HepG2 (cell line): Measurements from ENCODE around the gene SYT1. TPM values are rescaled to one million over a fixed set of nuclear protein-coding genes. Genes with fewer than 3 reads are reported as not detected.

ENCODE experiments used
- ATAC-seq: fragments of 200-7000 bp; cut with Tn5 transposase; 3 replicates; pipeline ENCODE4 v1.9.1; 2020; ENCODE audit warnings: mild to moderate bottlenecking, moderate library complexity
- BruUV-seq: library from RNA; stranded (reverse); fragments of 400-500 nt; replicated peaks from 2 replicates; lab custom pipeline; 2021; lab: Mats Ljungman, UMichigan
- CTCF ChIA-PET: fragments of 300-600 bp; formaldehyde crosslinking; extraction: SDS; loops from one replicate; lab custom pipeline; 2021; ENCODE audit warnings: low total read pairs, inconsistent platforms, low intra/inter-chr PET ratio; lab: Yijun Ruan, JAX
- POLR2A ChIA-PET: fragments of 350-600 bp; sonication (Branson Sonifier 250); formaldehyde crosslinking; loops from one replicate; lab custom pipeline; 2020; ENCODE audit warnings: antibody characterized with exemption, inconsistent platforms; lab: Yijun Ruan, JAX
- DNase-seq: peaks from one replicate; pipeline ENCODE4 v3.0.0-alpha.2; 2015; ENCODE audit warnings: low spot score
- FAIRE-seq: peaks from 3 replicates; lab custom pipeline; 2011; peaks lifted over from hg19 to GRCh38; lab: Jason Lieb, UNC
- H2AFZ ChIP-seq: one replicate; pipeline ENCODE4 v1.6.1; 2011; ENCODE audit warnings: low read length, inconsistent platforms
- H3K27ac ChIP-seq: fragments of 300-600 bp; 3 replicates; pipeline ENCODE4 v1.8.0; 2011; ENCODE audit warnings: mixed run types, mild to moderate bottlenecking, mixed read lengths, low read length, inconsistent platforms; ENCODE audit not compliant: insufficient read depth; ENCODE audit errors: extremely low read length
- H3K27me3 ChIP-seq, 2 experiments: fragments of 200-600 bp in 1 of 2; 2 replicates in 1 of 2; 3 replicates in 1 of 2; pipeline versions ENCODE4 v1.6.0 to v1.8.0; 2011; ENCODE audit warnings: low read length in 2 of 2, mild to moderate bottlenecking in 2 of 2, moderate library complexity in 2 of 2, inconsistent platforms in 1 of 2; ENCODE audit not compliant: insufficient read depth in 2 of 2, control insufficient read depth in 1 of 2
- H3K36me3 ChIP-seq, 2 experiments: fragments of 200-600 bp in 1 of 2; replicated peaks in 1 of 2; 2 replicates in 1 of 2; 3 replicates in 1 of 2; pipeline versions ENCODE4 v1.5.1 to v1.8.0; 2011; ENCODE audit warnings: low read length in 2 of 2, inconsistent platforms in 1 of 2; ENCODE audit not compliant: insufficient read depth in 2 of 2, control insufficient read depth in 1 of 2
- H3K4me1 ChIP-seq: 2 replicates; pipeline ENCODE4 v1.5.1; 2012; ENCODE audit warnings: low read length, inconsistent platforms; ENCODE audit not compliant: insufficient read depth
- H3K4me2 ChIP-seq: 2 replicates; pipeline ENCODE4 v1.6.0; 2011; ENCODE audit warnings: low read depth, low read length, inconsistent platforms
- H3K4me3 ChIP-seq, 3 experiments: fragments of 200-600 bp in 1 of 3; sonication (generic), shearing (Covaris generic) in 1 of 3; replicated peaks in 1 of 3; 2 replicates each; pipeline ENCODE4 v1.5.1; 2011 to 2016; ENCODE audit warnings: low read length in 3 of 3, inconsistent platforms in 2 of 3, low read depth in 2 of 3, mild to moderate bottlenecking in 2 of 3, control low read depth in 1 of 3, mixed read lengths in 1 of 3; ENCODE audit not compliant: insufficient read depth in 1 of 3
- H3K79me2 ChIP-seq: one replicate; pipeline ENCODE4 v1.6.1; 2011; ENCODE audit warnings: low read length, inconsistent platforms; ENCODE audit not compliant: insufficient read depth
- H3K9ac ChIP-seq: 2 replicates; pipeline ENCODE4 v1.6.0; 2011; ENCODE audit warnings: mild to moderate bottlenecking, low read depth, low read length, inconsistent platforms; ENCODE audit not compliant: insufficient read depth
- H3K9me3 ChIP-seq: 2 replicates; pipeline ENCODE4 v1.5.1; 2012; ENCODE audit warnings: mild to moderate bottlenecking, low read length
- H4K20me1 ChIP-seq: 2 replicates; pipeline ENCODE4 v1.6.0; 2011; ENCODE audit warnings: inconsistent platforms, mild to moderate bottlenecking, low read length, moderate library complexity; ENCODE audit not compliant: insufficient read depth
- AKAP8 ChIP-seq: sonication (generic); formaldehyde crosslinking; IDR thresholded peaks from 2 replicates; pipeline ENCODE4 v1.5.1; 2020; ENCODE audit warnings: mild to moderate bottlenecking, missing genetic modification reagents
- FOXC1 ChIP-seq: sonication (generic); formaldehyde crosslinking; IDR thresholded peaks from 2 replicates; pipeline ENCODE4 v1.8.0; 2022; ENCODE audit warnings: mild to moderate bottlenecking, missing genetic modification reagents, borderline replicate concordance
- FOXK2 ChIP-seq: fragments of 450-650 bp; IDR thresholded peaks from 2 replicates; pipeline ENCODE4 v1.6.1; 2016
- GABPB1 ChIP-seq: IDR thresholded peaks from 2 replicates; pipeline ENCODE4 v1.6.1; 2016; ENCODE audit warnings: mild to moderate bottlenecking, missing genetic modification reagents, moderate library complexity, missing compliant biosample characterization
- GMEB2 ChIP-seq: IDR thresholded peaks from 2 replicates; pipeline ENCODE4 v1.6.1; 2016; ENCODE audit warnings: missing biosample characterization, missing genetic modification reagents, low read depth
- MIER2 ChIP-seq: IDR thresholded peaks from 2 replicates; pipeline ENCODE4 v1.6.1; 2016; ENCODE audit warnings: missing biosample characterization, missing genetic modification reagents
- ZBTB42 ChIP-seq: sonication (generic); formaldehyde crosslinking; IDR thresholded peaks from 2 replicates; pipeline ENCODE4 v1.5.0; 2020; ENCODE audit warnings: mild to moderate bottlenecking, missing genetic modification reagents
- ZMYM3 ChIP-seq: sonication (generic); formaldehyde crosslinking; IDR thresholded peaks from 2 replicates; pipeline ENCODE4 v1.5.1; 2020; ENCODE audit warnings: mild to moderate bottlenecking, missing genetic modification reagents
- ZNF234 ChIP-seq: sonication (generic); formaldehyde crosslinking; conservative IDR thresholded peaks from 2 replicates; pipeline ENCODE4 v1.5.1; 2020; ENCODE audit warnings: mild to moderate bottlenecking, missing genetic modification reagents
- ZNF503 ChIP-seq: sonication (generic); formaldehyde crosslinking; IDR thresholded peaks from 2 replicates; pipeline ENCODE4 v1.4.0; 2020; ENCODE audit warnings: missing genetic modification reagents
- ZNF670 ChIP-seq: sonication (generic); formaldehyde crosslinking; IDR thresholded peaks from 2 replicates; pipeline ENCODE4 v1.8.0; 2022; ENCODE audit warnings: mild to moderate bottlenecking, missing genetic modification reagents, borderline replicate concordance
- ZNF703 ChIP-seq: sonication (generic); formaldehyde crosslinking; IDR thresholded peaks from 2 replicates; pipeline ENCODE4 v1.5.1; 2020; ENCODE audit warnings: missing genetic modification reagents, mild to moderate bottlenecking, moderate library complexity, borderline replicate concordance
- ZSCAN31 ChIP-seq: sonication (generic); formaldehyde crosslinking; IDR thresholded peaks from 2 replicates; pipeline ENCODE4 v1.5.0; 2020; ENCODE audit warnings: low read depth, mild to moderate bottlenecking, missing genetic modification reagents
- in situ Hi-C: cut with HindIII; loops from 2 replicates; pipeline ENCODE4 v1.10.0; 2017; ENCODE audit warnings: low pct_unique_long_range_greater_than_20kb; ENCODE audit not compliant: extremely low pct_ligation_motif_present
- intact Hi-C: fragments of 100-400 bp; cut with micrococcal nuclease; formaldehyde crosslinking; loops from one replicate; pipeline ENCODE4 v1.10.0; 2022; ENCODE audit not compliant: unreplicated experiment
- polyA plus RNA-seq, 8 experiments: library from polyadenylated mRNA; depleted of rRNA in 3 of 8; stranded (reverse) in 7 of 8; unstranded in 1 of 8; fragments of >200 nt; fragmentation: Illumina TruSeq in 4 of 8; extraction: Trizol in 4 of 8; gene quantifications; 2 replicates each; pipeline versions ENCODE4 v1.2.1 to v1.2.3, GENCODE V29; 2011 to 2016; ENCODE audit warnings: low read depth in 4 of 8, missing spikeins in 1 of 8, mixed read lengths in 1 of 8; ENCODE audit not compliant: insufficient read depth in 1 of 8
- total RNA-seq, 5 experiments: library from RNA; depleted of rRNA; stranded (reverse); fragments of >200 nt; fragmentation: Illumina TruSeq; extraction: Trizol; gene quantifications; 2 replicates each; pipeline ENCODE4 v1.2.3, GENCODE V29; 2016; ENCODE audit warnings: low read depth in 1 of 5
- TF ChIP-seq, protein P1 (sequence below): sonication (generic); formaldehyde crosslinking; IDR thresholded peaks from 2 replicates; pipeline ENCODE4 v1.5.0; 2020; ENCODE audit warnings: missing genetic modification reagents

The SYT1 gene
- total and polyA plus RNA-seq, 2 of the 13 experiments (the other 11 are each of a cell fraction or from before 2014, with no cell fraction given): not detected

GRCh38 chr12:79108962-79109361, 244.4 kb downstream of the SYT1 start (continued):
- TF ChIP-seq AKAP8 (CRISPR knock-in tag) (no peak), ZNF503 (CRISPR knock-in tag) (no peak), ZBTB42 (CRISPR knock-in tag) (no peak), ZNF703 (CRISPR knock-in tag) (no peak)

GRCh38 chr12:79114896-79115295, 250.3 kb downstream of the SYT1 start:
- Histone ChIP-seq H2AFZ (no peak overlapping the region), H3K27ac (no peak overlapping the region), H3K36me3 (no peaks in the 10 kb centered on the region), H4K20me1 (no peaks in the 10 kb centered on the region), H3K9me3 (no peaks in the 10 kb centered on the region), H3K9ac (no peak overlapping the region), H3K79me2 (no peaks in the 10 kb centered on the region), H3K27me3 (no peaks in the 10 kb centered on the region), H3K4me3 (no peak overlapping the region), H3K4me1 (no peaks in the 10 kb centered on the region), H3K4me2 (no peak overlapping the region)
- no peak for DNase-seq
- ATAC-seq: no peak
- intact Hi-C loops (no loop called here), in situ Hi-C loops (no loop called here)
- TF ChIP-seq ZSCAN31 (no peak), MIER2 (CRISPR knock-in tag) (no peak), FOXC1 (CRISPR knock-in tag) (no peak), ZNF670 (CRISPR knock-in tag) (no peak), ZNF234 (no peak), ZMYM3 (CRISPR knock-in tag) (no peak), GABPB1 (CRISPR knock-in tag) (no peak), FOXK2 (no peak), GMEB2 (no peak)
- TF ChIP-seq, protein P1, sequence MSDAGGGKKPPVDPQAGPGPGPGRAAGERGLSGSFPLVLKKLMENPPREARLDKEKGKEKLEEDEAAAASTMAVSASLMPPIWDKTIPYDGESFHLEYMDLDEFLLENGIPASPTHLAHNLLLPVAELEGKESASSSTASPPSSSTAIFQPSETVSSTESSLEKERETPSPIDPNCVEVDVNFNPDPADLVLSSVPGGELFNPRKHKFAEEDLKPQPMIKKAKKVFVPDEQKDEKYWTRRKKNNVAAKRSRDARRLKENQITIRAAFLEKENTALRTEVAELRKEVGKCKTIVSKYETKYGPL (CRISPR knock-in tag): no peak
- FAIRE-seq: no peak
- ChIA-PET CTCF (no interaction called here), POLR2A (no interaction called here)
- BruUV-seq: no TSS peak
